Activated CD8-positive, alpha-beta memory T cell treated with anti-CD3 and anti-CD28 coated beads, Interleukin-2, amount 10 ng/mL, durations not matched to agents 7 days and 5 days (primary cell): ENCODE data around the gene TRIM31. TPM values are rescaled to one million over a fixed set of nuclear protein-coding genes. Genes with fewer than 3 reads are reported as not detected.
A peak's percentile ranks its signal among the peaks of the same experiment; 100 is the strongest.

Experiments
- ATAC-seq: fragments of 150-1000 bp; cut with Tn5 transposase; one replicate; pipeline ENCODE4 v1.10.0; 2021; ENCODE audit warnings: moderate library complexity
- CTCF ChIA-PET: fragments of 350-600 bp; sonication (Branson Sonifier 250); formaldehyde crosslinking; loops from one replicate; lab custom pipeline; 2021; ENCODE audit warnings: antibody characterized with exemption; lab: Charles Lee
- DNase-seq: peaks from one replicate; pipeline ENCODE4 v3.0.0-alpha.2; 2020
- H3K27ac Mint-ChIP-seq: one replicate; pipeline ENCODE4 v1.8.0; 2021; ENCODE audit warnings: mild to moderate bottlenecking, mixed read lengths
- H3K27me3 Mint-ChIP-seq: one replicate; pipeline ENCODE4 v1.8.0; 2021; ENCODE audit warnings: mixed read lengths
- H3K36me3 Mint-ChIP-seq: one replicate; pipeline ENCODE4 v1.8.0; 2021; ENCODE audit warnings: mild to moderate bottlenecking, mixed read lengths
- H3K4me1 Mint-ChIP-seq: one replicate; pipeline ENCODE4 v1.8.0; 2021; ENCODE audit warnings: mixed read lengths
- H3K4me3 Mint-ChIP-seq: one replicate; pipeline ENCODE4 v1.8.0; 2021; ENCODE audit warnings: mild to moderate bottlenecking, moderate library complexity, mixed read lengths
- H3K9me3 Mint-ChIP-seq: one replicate; pipeline ENCODE4 v1.8.0; 2022; ENCODE audit warnings: low read depth, mixed read lengths
- total RNA-seq, 2 experiments: library from RNA; stranded (reverse); gene quantifications; one replicate each; pipeline ENCODE4 v1.2.3, GENCODE V29; 2021

Gene TRIM31
- total RNA-seq, 2 experiments from 2014 or later: not detected

DNA sequence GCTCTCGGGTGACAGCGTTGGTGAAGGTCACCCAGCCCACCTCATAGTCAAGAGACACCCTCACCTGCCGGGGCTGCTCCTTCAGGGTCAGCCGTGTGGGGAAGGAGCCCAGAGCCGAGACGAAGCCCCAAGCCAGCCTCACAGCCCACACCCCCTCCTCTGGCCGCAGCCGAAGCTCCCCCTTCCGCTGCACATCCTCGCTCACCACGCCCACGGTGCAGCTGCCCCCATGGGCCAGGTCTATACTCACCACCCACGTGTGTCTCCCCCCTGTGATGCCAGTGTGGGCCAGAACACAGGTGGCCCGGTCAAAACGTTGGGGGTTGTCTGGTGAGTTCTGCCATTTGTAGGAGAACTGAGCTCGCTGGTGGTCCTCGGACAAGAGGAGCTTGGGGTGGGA lies 41.2 kb upstream of the TRIM31 start:
- no peak overlapping the region for H3K4me3 Mint-ChIP-seq
- no peaks in the 10 kb centered on the region for H3K9me3 Mint-ChIP-seq
- DNase-seq (no peak), ATAC-seq (no peak)
- CTCF ChIA-PET: interaction anchor here (1.3 to 3.1 kb wide), 2 partner anchors 23 to 51 kb away, joined by 3 to 8 read pairs; no protein-coding TSS in a partner anchor
- peaks cover 19% of the 10 kb centered on the region for H3K4me1 Mint-ChIP-seq
- no peaks in the 10 kb centered on the region for H3K36me3 Mint-ChIP-seq
- peaks cover 45% of the 10 kb centered on the region for H3K27me3 Mint-ChIP-seq
- no peak overlapping the region for H3K27ac Mint-ChIP-seq

DNA sequence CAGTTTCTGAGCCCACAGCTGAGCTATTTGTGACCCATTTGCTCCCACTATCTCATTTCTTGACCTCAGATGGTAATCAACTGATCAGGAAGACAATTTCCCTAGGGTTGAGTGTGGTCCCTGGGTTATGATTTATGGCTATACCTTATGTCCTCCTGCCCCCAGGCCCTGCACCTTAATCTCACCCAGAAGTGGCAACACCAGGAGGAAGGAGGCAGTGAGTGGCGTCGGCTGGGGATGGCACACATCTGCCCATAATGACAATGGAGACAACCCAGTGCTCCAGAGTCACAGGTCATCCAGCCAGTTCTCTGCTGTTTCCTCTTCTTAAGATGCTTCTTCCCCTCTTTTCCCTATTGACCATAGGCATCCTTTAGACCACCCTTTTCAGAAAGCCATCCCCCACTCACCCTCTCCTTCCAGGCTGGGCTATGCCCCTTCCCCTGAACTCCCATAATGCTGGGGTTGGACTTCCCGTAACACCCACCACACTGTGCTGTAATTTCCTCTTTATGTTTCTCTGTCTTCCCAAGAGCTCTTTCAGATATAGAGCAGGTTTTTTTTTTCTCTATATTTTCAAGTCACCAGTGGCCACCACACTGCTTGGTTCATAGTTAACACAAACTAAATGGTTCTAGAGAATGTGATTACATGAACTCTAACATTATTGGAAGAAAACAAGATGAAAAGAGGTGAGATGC lies 40.2 kb upstream of the TRIM31 start:
- Mint-ChIP-seq H3K36me3 (no peaks in the 10 kb centered on the region), H3K4me1 (peaks cover 11% of the 10 kb centered on the region), H3K4me3 (no peak overlapping the region), H3K27me3 (peaks cover 39% of the 10 kb centered on the region), H3K9me3 (no peaks in the 10 kb centered on the region), H3K27ac (no peak overlapping the region)
- CTCF ChIA-PET: interaction anchor here (2.5 to 3.1 kb wide), 2 partner anchors 22 to 50 kb away, joined by 8 to 12 read pairs; no protein-coding TSS in a partner anchor
- DNase-seq (no peak), ATAC-seq (no peak)

DNA sequence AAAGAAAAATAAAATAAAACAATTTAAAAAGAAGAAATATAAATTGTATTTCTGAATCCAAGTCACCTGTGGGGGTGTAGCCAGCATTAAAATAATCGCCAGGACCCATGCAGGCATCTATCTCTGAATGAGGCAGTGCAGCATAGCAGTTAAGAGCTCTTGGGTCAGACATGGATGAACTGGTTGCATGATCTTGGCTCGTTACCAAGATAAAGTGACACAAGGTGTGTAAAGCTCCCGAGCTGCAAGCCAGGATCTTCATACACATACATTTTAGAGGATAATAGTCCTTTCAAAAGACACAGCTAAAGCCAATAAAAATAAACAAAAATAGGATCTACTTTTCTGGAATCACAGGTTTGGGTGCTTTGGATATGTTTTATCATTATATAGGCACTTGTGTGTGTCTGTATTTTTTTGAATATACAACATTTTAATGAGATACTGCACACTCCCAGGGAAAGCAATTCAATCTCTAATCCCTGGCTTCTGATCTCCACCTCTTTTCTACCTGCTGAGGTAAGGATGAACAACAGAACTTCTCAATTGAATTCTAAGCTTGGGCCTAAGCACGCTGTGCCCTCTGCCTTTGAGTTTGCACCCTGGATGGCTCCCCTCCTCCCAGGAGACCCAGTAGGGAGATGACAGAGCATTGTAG lies 39.3 kb upstream of the TRIM31 start:
- H3K4me3 Mint-ChIP-seq: no peak overlapping the region
- no peak for DNase-seq
- no peaks in the 10 kb centered on the region for H3K9me3 Mint-ChIP-seq
- peaks cover 8% of the 10 kb centered on the region for H3K4me1 Mint-ChIP-seq
- CTCF ChIA-PET: interaction anchor here (1.4 to 3.1 kb wide), 4 partner anchors 19 to 49 kb away, joined by 4 to 12 read pairs (median 6); no protein-coding TSS in a partner anchor
- H3K27ac Mint-ChIP-seq: no peak overlapping the region
- no peak for ATAC-seq
- H3K36me3 Mint-ChIP-seq: no peaks in the 10 kb centered on the region
- H3K27me3 Mint-ChIP-seq: peaks cover 44% of the 10 kb centered on the region

DNA sequence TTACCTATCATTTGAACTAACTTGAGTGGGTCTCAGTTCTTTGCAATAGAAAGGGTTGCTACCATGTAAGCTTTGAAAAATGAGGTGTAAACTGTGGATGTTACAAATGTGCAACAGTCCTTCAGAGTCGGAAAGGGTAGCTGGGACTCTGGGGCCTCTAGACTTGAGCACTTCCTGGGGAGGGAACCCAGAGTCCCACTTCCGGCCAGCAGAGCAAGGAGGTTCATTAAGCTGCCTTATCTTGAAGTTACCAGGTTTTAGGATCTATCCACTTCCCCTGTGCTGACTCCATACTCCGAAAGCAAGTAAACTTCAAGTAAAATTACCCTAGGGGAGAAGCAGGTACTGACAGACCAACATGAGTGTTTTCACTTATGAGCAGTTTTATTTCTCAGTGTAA lies 38.7 kb upstream of the TRIM31 start:
- ATAC-seq (no peak), DNase-seq (no peak)
- Mint-ChIP-seq H3K4me3 (no peak overlapping the region), H3K27ac (no peak overlapping the region), H3K9me3 (no peaks in the 10 kb centered on the region), H3K4me1 (peaks cover 10% of the 10 kb centered on the region), H3K27me3 (peaks cover 44% of the 10 kb centered on the region), H3K36me3 (no peaks in the 10 kb centered on the region)
- CTCF ChIA-PET: interaction anchor here (1.4 to 3.1 kb wide), 4 partner anchors 19 to 48 kb away, joined by 4 to 12 read pairs (median 6); no protein-coding TSS in a partner anchor

DNA sequence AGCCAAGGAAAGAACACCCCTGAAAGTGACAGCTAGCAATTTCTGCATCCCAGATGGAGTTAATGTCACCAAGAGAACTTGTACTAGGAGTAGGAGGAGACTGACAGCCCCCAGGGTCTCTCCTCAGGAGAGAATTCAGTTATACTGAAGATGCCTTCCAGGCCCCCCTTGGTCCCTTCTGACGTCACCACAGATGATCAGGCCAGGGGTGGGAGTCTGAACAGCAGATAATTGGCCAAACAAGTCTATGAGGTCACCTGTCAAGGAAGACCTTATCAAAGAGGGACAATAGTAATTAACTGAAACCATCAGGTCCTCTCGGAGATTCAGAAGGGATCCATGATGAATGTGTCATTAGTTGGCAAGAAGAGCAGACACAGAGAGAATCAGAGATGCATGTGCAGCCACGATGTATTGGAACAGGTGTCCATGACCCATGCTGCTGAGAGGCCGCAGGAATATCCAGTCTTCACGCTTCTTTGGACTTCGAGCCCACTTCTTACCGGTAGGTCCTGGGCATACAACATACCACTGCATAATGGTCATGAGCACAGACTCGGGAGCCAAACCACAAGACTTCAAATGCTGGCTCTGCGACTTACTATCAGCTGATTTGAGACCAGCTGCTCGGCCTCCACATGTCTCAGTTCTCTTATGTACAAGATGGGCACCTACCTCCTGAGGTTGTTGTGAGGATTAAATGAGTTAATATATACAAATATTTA lies 37.9 kb upstream of the TRIM31 start:
- Mint-ChIP-seq H3K27ac (no peak overlapping the region), H3K27me3 (peaks cover 45% of the 10 kb centered on the region), H3K36me3 (no peaks in the 10 kb centered on the region), H3K9me3 (no peaks in the 10 kb centered on the region), H3K4me1 (peaks cover 10% of the 10 kb centered on the region), H3K4me3 (no peak overlapping the region)
- CTCF ChIA-PET: interaction anchor here (1.4 to 3.1 kb wide), 4 partner anchors 19 to 48 kb away, joined by 4 to 12 read pairs (median 6); no protein-coding TSS in a partner anchor
- DNase-seq (no peak), ATAC-seq (no peak)

DNA sequence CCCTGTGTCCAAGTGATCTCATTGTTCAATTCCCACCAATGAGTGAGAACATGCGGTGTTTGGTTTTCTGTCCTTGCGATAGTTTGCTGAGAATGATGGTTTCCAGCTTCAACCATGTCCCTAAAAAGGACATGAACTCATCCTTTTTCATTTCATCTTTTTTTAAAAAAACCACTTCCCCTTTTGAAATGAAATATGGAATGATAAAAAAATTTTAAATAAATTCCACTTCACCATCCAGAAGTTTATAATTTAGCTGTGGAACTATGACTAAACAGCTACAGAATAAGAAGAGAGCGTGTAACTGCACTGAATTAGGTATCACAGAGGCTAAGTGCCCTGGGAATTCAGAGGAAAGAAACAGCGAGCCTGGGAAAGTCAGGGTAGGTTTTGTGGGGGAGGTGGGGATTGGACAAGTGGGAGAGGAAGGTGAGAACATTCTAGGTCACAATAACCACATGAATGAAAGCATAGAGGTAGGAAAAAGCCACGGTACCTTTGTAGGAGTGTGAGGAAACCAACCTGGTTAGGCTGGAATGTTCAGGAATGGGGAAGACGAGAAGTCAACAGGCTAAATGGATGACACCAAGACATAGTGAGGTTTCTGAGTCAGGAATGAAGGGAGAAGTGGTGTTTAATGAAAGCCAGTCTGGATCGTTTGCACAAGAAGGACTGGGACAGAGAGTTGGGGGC lies 37.1 kb upstream of the TRIM31 start:
- Mint-ChIP-seq H3K27me3 (peaks cover 48% of the 10 kb centered on the region), H3K4me1 (peaks cover 10% of the 10 kb centered on the region), H3K9me3 (no peaks in the 10 kb centered on the region), H3K4me3 (no peak overlapping the region), H3K36me3 (no peaks in the 10 kb centered on the region), H3K27ac (no peak overlapping the region)
- ATAC-seq (no peak), DNase-seq (no peak)
- CTCF ChIA-PET: interaction anchor here (2.5 kb wide), 1 partner anchor 19 kb away, joined by 12 read pairs; no protein-coding TSS in a partner anchor

DNA sequence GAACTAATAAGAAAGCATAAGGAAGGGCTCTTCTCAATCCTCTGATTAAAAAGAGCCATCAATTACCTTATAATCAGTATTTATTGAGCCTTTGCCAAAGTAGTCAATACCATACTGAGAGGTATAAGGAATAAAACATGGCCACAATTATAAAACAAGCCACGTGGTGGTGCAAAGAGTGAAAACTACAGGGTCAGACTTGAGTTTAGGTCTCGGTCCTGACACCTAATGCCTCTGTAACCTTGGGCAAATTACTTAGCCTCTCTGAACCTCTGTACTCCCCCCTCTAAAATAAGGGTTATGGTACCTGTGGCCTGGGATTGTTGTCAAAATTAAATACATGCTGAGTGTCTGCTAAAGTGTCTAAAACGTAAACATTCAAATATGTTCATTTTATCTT lies 36.3 kb upstream of the TRIM31 start:
- ATAC-seq: no peak
- DNase-seq: no peak
- H3K36me3 Mint-ChIP-seq: no peaks in the 10 kb centered on the region
- CTCF ChIA-PET: interaction anchor here (2.8 kb wide), 1 partner anchor 18 kb away, joined by 9 read pairs; no protein-coding TSS in a partner anchor
- no peaks in the 10 kb centered on the region for H3K9me3 Mint-ChIP-seq
- H3K4me1 Mint-ChIP-seq: peaks cover 10% of the 10 kb centered on the region
- no peak overlapping the region for H3K4me3 Mint-ChIP-seq
- peaks cover 51% of the 10 kb centered on the region for H3K27me3 Mint-ChIP-seq
- H3K27ac Mint-ChIP-seq: no peak overlapping the region

DNA sequence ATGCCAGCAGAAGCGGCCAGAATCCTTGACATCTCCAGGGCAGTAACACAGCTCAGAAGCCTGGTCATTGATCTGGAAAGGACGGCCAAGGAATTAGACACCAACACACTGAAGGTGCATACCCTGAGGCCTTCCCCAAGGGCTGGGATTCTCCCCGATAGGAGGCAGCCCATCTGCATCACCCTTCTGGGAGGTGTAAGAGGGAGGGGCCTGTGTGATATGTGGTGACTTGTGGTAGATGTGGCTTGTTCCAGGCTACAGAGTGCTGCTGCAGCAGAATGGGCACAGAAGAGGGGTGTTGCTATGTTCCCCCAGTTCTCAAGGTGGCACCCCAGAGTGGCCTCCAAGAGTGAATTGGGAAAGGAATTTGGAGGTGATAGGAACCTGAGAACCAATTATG lies 34.2 kb upstream of the TRIM31 start:
- Mint-ChIP-seq H3K36me3 (no peaks in the 10 kb centered on the region), H3K4me3 (no peak overlapping the region), H3K27me3 (peaks cover 60% of the 10 kb centered on the region)

DNA sequence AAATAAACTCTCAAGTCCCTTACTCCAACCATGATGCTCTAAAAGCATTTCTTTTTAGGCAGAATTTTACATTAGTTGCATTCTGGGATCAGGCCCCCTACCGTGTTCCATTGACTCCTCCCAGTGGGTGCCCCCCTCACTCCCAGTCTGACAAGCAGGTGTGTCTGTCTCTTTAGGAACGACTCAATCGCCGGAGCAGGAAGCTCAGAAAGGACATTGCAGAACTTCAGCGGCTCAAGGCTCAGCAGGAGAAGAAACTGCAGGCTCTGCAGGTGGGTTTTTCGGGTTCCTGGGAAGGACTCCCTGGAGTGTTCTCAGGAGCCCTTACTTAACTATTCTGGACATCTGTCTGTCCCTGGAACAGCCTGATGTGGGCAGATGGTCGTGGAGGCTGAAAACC lies 32.9 kb upstream of the TRIM31 start:
- Mint-ChIP-seq H3K9me3 (no peaks in the 10 kb centered on the region), H3K27ac (no peak overlapping the region), H3K36me3 (no peaks in the 10 kb centered on the region), H3K4me3 (no peak overlapping the region), H3K4me1 (peaks cover 4% of the 10 kb centered on the region), H3K27me3 (peaks cover 72% of the 10 kb centered on the region)
- DNase-seq (no peak), ATAC-seq (no peak)
- CTCF ChIA-PET: no interaction called here

More for the DNA sequence above, 34.2 kb upstream of the TRIM31 start:
- DNase-seq (no peak), ATAC-seq (peak; percentile 36)
- Mint-ChIP-seq H3K9me3 (no peaks in the 10 kb centered on the region), H3K27ac (no peak overlapping the region), H3K4me1 (peaks cover 10% of the 10 kb centered on the region)
- CTCF ChIA-PET: interaction anchor here (0.9 to 2.8 kb wide), 2 partner anchors 15 to 44 kb away, joined by 3 to 9 read pairs; no protein-coding TSS in a partner anchor

DNA sequence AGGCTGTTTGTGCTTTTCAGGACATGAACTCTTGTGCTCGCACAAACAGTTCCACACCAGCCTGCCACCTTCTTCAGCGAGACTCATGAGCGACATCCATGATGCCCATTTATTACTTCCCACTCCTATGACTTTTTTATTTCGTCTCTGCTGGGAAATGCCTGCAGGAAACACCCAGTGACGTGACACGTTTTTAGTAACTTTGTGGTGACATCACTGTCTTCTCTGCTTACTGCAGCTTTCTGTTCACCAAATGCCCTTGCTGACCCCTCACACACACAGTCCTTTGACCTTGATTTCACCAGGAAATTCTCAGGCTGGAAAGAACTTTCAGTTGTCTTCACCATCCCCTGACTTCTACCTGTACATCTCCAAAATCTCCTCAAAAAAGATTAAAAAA lies 31.9 kb upstream of the TRIM31 start:
- Mint-ChIP-seq H3K4me1 (peaks cover 2% of the 10 kb centered on the region), H3K27ac (no peak overlapping the region), H3K9me3 (no peaks in the 10 kb centered on the region), H3K4me3 (no peak overlapping the region), H3K27me3 (peaks cover 72% of the 10 kb centered on the region), H3K36me3 (no peaks in the 10 kb centered on the region)
- CTCF ChIA-PET: interaction anchor here (1.3 to 4.7 kb wide), 2 partner anchors 13 to 18 kb away, joined by 3 to 30 read pairs; no protein-coding TSS in a partner anchor
- no peak for ATAC-seq
- no peak for DNase-seq

DNA sequence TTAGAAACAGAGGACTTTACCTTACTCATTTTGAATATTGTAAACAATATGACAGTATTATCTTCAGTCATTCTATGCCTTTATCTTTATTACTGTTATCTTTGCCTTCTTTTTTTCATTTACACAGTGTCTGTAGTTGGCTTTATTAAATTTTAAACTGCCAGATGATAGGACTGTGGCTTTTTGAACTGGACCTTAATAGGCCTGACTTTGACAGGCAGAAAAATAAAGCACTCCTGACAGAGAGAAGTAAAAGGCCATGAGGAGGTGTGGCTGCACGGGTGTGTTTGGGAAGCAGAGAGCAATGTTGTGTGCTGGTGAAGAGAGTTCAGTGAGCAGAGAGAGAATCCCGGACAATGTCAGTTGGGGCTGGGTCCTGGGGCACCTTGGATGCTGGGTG lies 30.9 kb upstream of the TRIM31 start:
- no peak overlapping the region for H3K4me3 Mint-ChIP-seq
- H3K27ac Mint-ChIP-seq: no peak overlapping the region
- CTCF ChIA-PET: interaction anchor here (1.5 to 4.7 kb wide), 2 partner anchors 12 to 24 kb away, joined by 5 to 30 read pairs; no protein-coding TSS in a partner anchor
- peaks cover 2% of the 10 kb centered on the region for H3K4me1 Mint-ChIP-seq
- DNase-seq (no peak), ATAC-seq (no peak)
- H3K36me3 Mint-ChIP-seq: no peaks in the 10 kb centered on the region
- peaks cover 80% of the 10 kb centered on the region for H3K27me3 Mint-ChIP-seq
- no peaks in the 10 kb centered on the region for H3K9me3 Mint-ChIP-seq

DNA sequence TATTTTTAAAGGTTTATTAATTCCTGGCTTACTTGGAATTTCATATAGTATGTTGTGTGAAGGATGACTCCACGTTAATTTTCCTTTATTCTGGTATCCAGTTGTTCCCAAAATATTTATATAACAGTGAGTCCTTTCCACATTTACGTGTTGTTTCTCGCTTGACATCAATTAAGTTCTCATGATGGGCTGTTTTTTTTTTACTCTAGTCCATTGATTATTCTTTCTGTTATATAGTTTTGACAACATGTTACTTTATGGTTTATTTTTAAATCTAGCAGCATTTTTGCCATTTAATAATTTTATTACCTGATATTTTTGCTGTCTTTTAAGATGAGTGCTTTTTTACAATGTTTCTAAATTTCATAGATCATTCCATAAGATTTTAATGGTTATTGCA lies 29.8 kb upstream of the TRIM31 start:
- no peaks in the 10 kb centered on the region for H3K9me3 Mint-ChIP-seq
- no peaks in the 10 kb centered on the region for H3K36me3 Mint-ChIP-seq
- no peak overlapping the region for H3K27ac Mint-ChIP-seq
- ATAC-seq (no peak), DNase-seq (no peak)
- peaks cover 82% of the 10 kb centered on the region for H3K27me3 Mint-ChIP-seq
- CTCF ChIA-PET: interaction anchor here (1.5 to 4.7 kb wide), 2 partner anchors 10 to 25 kb away, joined by 5 to 30 read pairs; no protein-coding TSS in a partner anchor
- H3K4me3 Mint-ChIP-seq: no peak overlapping the region
- peaks cover 2% of the 10 kb centered on the region for H3K4me1 Mint-ChIP-seq
